Naive thymus-derived CD4-positive, alpha-beta T cell (primary cell): Measurements from ENCODE around the gene SAT2. TPM values are rescaled to one million over a fixed set of nuclear protein-coding genes. Genes with fewer than 3 reads are reported as not detected.

Experiments used
- ATAC-seq: fragments of 150-1000 bp; cut with Tn5 transposase; 2 replicates; pipeline ENCODE4 v1.10.0; 2021; ENCODE audit warnings: mild to moderate bottlenecking, moderate library complexity
- CTCF ChIA-PET: fragments of 350-600 bp; sonication (Branson Sonifier 250); formaldehyde crosslinking; loops from one replicate; lab custom pipeline; 2021; ENCODE audit warnings: antibody characterized with exemption; lab: Charles Lee
- POLR2A ChIA-PET: fragments of 350-600 bp; sonication (Branson Sonifier 250); formaldehyde crosslinking; loops from one replicate; lab custom pipeline; 2021; ENCODE audit warnings: antibody characterized with exemption, inconsistent platforms; lab: Charles Lee
- DNase-seq, 9 donors: peaks; one replicate each; pipeline versions ENCODE4 v3.0.0 to v3.0.0-alpha.2; 2020 to 2022; ENCODE audit warnings: mixed read lengths in 1 of 9
- H3K27ac ChIP-seq: one replicate; pipeline ENCODE4 v1.7.0; 2013; ENCODE audit warnings: mild to moderate bottlenecking, low read depth, low read length, moderate library complexity
- H3K27me3 ChIP-seq, 2 donors: one replicate each; pipeline ENCODE4 v1.7.0; 2013; ENCODE audit warnings: low read length in 2 of 2, mild to moderate bottlenecking in 2 of 2, moderate library complexity in 2 of 2; ENCODE audit not compliant: control insufficient read depth in 2 of 2, insufficient read depth in 2 of 2
- H3K36me3 ChIP-seq, 3 experiments: 1 replicate in 2 of 3; 2 replicates in 1 of 3; pipeline ENCODE4 v1.7.0; 2013; ENCODE audit warnings: low read length in 3 of 3, mild to moderate bottlenecking in 3 of 3, moderate library complexity in 1 of 3; ENCODE audit not compliant: insufficient read depth in 3 of 3, control insufficient read depth in 2 of 3
- H3K4me1 ChIP-seq, 2 donors: one replicate each; pipeline ENCODE4 v1.7.0; 2013; ENCODE audit warnings: low read length in 2 of 2, mild to moderate bottlenecking in 2 of 2, moderate library complexity in 1 of 2; ENCODE audit not compliant: control insufficient read depth in 2 of 2, insufficient read depth in 2 of 2
- H3K4me3 ChIP-seq: 2 replicates; pipeline ENCODE4 v1.7.0; 2013; ENCODE audit warnings: mild to moderate bottlenecking, low read length
- H3K9me3 ChIP-seq, 3 experiments: 1 replicate in 2 of 3; 2 replicates in 1 of 3; pipeline ENCODE4 v1.7.0; 2013; ENCODE audit warnings: low read length in 3 of 3; ENCODE audit not compliant: control insufficient read depth in 2 of 3
- H3K27ac Mint-ChIP-seq, 9 donors: one replicate each; pipeline ENCODE4 v1.8.0; 2020 to 2022; ENCODE audit warnings: mixed read lengths in 9 of 9, mild to moderate bottlenecking in 8 of 9, moderate library complexity in 5 of 9, inconsistent platforms in 2 of 9
- H3K27me3 Mint-ChIP-seq, 5 donors: one replicate each; pipeline ENCODE4 v1.8.0; 2021 to 2022; ENCODE audit warnings: mixed read lengths in 5 of 5, mild to moderate bottlenecking in 1 of 5
- H3K36me3 Mint-ChIP-seq, 5 donors: one replicate each; pipeline ENCODE4 v1.8.0; 2020 to 2022; ENCODE audit warnings: mixed read lengths in 5 of 5, mild to moderate bottlenecking in 3 of 5, inconsistent platforms in 1 of 5
- H3K4me1 Mint-ChIP-seq, 7 donors: one replicate each; pipeline ENCODE4 v1.8.0; 2020 to 2022; ENCODE audit warnings: mixed read lengths in 7 of 7, mild to moderate bottlenecking in 3 of 7, inconsistent platforms in 1 of 7
- H3K4me3 Mint-ChIP-seq, 10 donors: one replicate each; pipeline ENCODE4 v1.8.0; 2020 to 2022; ENCODE audit warnings: mild to moderate bottlenecking in 10 of 10, mixed read lengths in 10 of 10, moderate library complexity in 6 of 10, inconsistent platforms in 2 of 10
- H3K9me3 Mint-ChIP-seq, 11 donors: one replicate each; pipeline ENCODE4 v1.8.0; 2020 to 2022; ENCODE audit warnings: mixed read lengths in 11 of 11, mild to moderate bottlenecking in 4 of 11, inconsistent platforms in 1 of 11, moderate library complexity in 1 of 11
- intact Hi-C, 2 donors: fragments of 100-400 bp; cut with micrococcal nuclease; formaldehyde crosslinking; loops; one replicate each; pipeline ENCODE4 v1.15.1; 2023
- polyA plus RNA-seq, 2 donors: library from polyadenylated mRNA; unstranded; fragments of 300-500 nt; fragmentation: Illumina TruSeq; gene quantifications; one replicate each; pipeline ENCODE4 v1.2.3, GENCODE V29; 2021
- total RNA-seq, 6 experiments: library from RNA in 5 of 6; stranded (reverse) in 5 of 6; gene quantifications; 1 replicate in 5 of 6; 2 replicates in 1 of 6; pipeline ENCODE4 v1.2.3 and lab custom pipeline; 2021 to 2026

Gene SAT2
- total RNA-seq (10 to 100 TPM; 26.5 to 95.0 (median 77.2) TPM), polyA plus RNA-seq (10 to 100 TPM; 42.0 to 47.2 TPM), total RNA-seq (lab: John Stamatoyannopoulos, UW) (29.2 reads per million, percentile 59 among the genes with 10 or more reads in this experiment)

DNA sequence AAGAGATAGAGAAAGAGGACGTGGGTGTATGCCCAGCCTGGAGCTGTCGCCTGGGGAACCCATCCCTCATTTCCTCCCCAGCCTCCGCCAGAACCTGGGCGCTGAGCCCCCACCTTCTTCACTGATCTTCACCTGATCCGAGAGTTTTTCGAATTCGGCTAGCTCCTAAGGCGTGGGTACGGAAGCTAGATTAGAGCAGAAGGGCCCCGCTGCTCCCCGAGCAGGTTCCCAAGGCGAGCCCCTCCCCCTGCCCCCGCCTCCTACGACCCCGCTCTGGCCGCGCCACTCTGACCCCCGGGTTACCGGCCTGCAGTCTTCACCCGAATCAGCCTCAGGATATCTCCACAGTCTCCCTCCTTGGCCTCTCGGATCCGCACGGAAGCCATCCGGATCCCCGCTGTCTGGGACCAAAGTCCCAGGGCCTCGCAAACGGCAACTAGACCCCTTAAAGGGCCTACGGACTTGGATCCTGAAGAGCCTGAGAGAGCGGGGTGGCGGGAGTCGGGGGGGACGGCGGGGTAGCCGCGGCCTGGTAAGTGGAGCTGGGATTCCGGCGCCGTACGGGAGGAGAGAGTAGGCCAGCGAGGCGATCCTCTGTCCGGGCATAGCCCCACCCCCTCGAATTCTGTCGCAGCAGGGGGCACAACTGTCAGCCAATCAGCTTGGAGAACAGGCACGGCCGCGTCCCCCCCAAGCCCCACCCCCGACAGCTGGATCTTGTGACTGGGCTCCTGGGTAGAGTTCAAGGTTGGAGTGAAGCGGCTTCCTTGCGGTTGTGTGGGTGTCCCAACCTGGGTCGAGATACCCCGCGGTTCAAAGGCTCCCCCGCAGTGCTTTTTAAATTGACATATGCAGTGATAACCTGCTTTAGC, at the start of gene SAT2:
Gene SAT2 (minus strand): TSS at position 572 of the 872 bp plus-strand sequence. CDS start 186 bp downstream, at position 386.
- Mint-ChIP-seq H3K4me3 (peak within 1 kb of the TSS; percentile 90 to 96 (median 94)), H3K36me3 (peaks cover 0 to 3% (median 0%) of the 10 kb centered on the region in 5 donors), H3K27ac (peak within 1 kb of the TSS; percentile 75 to 95 (median 87)), H3K27me3 (no peaks in the 10 kb centered on the region), H3K4me1 (peaks cover 7 to 19% (median 17%) of the 10 kb centered on the region in 7 donors), H3K9me3 (no peaks in the 10 kb centered on the region)
- Histone ChIP-seq H3K27ac (peak within 1 kb of the TSS; percentile 93), H3K27me3 (no peaks in the 10 kb centered on the region), H3K9me3 (no peaks in the 10 kb centered on the region), H3K36me3 (peaks cover 0 to 3% (median 0%) of the 10 kb centered on the region in 3 experiments), H3K4me1 (peaks cover 5% of the 10 kb centered on the region in 2 donors), H3K4me3 (peak within 1 kb of the TSS; percentile 79)
- ATAC-seq (peak; percentile 97), DNase-seq (peak; percentile 47 to 87 (median 72))
- ChIA-PET POLR2A (interaction anchor here (0.7 to 3.0 kb wide), 20 partner anchors 7 to 255 kb away, joined by 3 to 76 read pairs (median 4); partner anchors contain the start of genes ATP1B2, FXR2, MPDU1 and POLR2A), CTCF (interaction anchor here (0.6 to 2.2 kb wide), 9 partner anchors 8 to 576 kb away, joined by 3 to 18 read pairs (median 3); partner anchors contain the start of genes FXR2, SOX15, TP53 and WRAP53)
- intact Hi-C loops: loop anchor here (1.0 kb wide), 3 partner anchors 12 to 61 kb away; partner anchors contain the start of genes ATP1B2 (in 2 of the 2) and WRAP53 (in 2 of the 2)

DNA sequence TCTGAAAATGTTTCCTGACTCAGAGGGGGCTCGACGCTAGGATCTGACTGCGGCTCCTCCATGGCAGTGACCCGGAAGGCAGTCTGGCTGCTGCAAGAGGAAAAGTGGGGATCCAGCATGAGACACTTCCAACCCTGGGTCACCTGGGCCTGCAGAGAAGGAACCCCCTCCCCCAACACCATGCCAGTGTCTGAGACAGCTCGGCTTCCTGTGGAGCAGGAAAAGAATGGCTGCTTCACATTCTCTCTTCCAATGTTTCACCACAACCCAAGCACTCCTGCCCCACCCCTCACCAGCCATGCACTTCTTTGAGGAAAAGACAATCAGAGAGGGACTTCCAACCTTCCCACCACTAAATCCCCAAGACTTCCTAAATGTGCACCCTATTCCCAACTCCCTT, 48.9 kb upstream of the SAT2 start:
- Histone ChIP-seq H3K4me3 (no peak overlapping the region), H3K27ac (no peak overlapping the region), H3K36me3 (peaks cover 12 to 42% (median 20%) of the 10 kb centered on the region in 3 experiments), H3K4me1 (no peaks in the 10 kb centered on the region), H3K27me3 (no peaks in the 10 kb centered on the region), H3K9me3 (peaks cover 0 to 9% (median 8%) of the 10 kb centered on the region in 3 experiments)
- Mint-ChIP-seq H3K27me3 (no peaks in the 10 kb centered on the region), H3K4me3 (no peak overlapping the region), H3K27ac (peak overlapping the region in 3 of 9 donors; percentile 32 to 62 (median 36)), H3K4me1 (peaks cover 7 to 15% (median 10%) of the 10 kb centered on the region in 7 donors), H3K9me3 (peaks cover 0 to 10% (median 3%) of the 10 kb centered on the region in 11 donors), H3K36me3 (peaks cover 10 to 43% (median 29%) of the 10 kb centered on the region in 5 donors)
- ChIA-PET CTCF (interaction anchor here (1.0 kb wide), 1 partner anchor 11 kb away, joined by 7 read pairs; the partner anchor contains the start of genes TP53 and WRAP53), POLR2A (interaction anchor here (12.0 kb wide), 1 partner anchor 10 kb away, joined by 86 read pairs; the partner anchor contains the start of genes TP53 and WRAP53)
- DNase-seq (no peak), ATAC-seq (no peak)
- intact Hi-C loops: no loop called here

DNA sequence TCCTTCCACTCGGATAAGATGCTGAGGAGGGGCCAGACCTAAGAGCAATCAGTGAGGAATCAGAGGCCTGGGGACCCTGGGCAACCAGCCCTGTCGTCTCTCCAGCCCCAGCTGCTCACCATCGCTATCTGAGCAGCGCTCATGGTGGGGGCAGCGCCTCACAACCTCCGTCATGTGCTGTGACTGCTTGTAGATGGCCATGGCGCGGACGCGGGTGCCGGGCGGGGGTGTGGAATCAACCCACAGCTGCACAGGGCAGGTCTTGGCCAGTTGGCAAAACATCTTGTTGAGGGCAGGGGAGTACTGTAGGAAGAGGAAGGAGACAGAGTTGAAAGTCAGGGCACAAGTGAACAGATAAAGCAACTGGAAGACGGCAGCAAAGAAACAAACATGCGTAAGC, 47.3 kb upstream of the SAT2 start:
- H3K4me1 Mint-ChIP-seq: peaks cover 7 to 15% (median 9%) of the 10 kb centered on the region in 7 donors
- POLR2A ChIA-PET: interaction anchor here (12.0 kb wide), 1 partner anchor 11 kb away, joined by 86 read pairs; the partner anchor contains the start of genes TP53 and WRAP53
- H3K27me3 Mint-ChIP-seq: no peaks in the 10 kb centered on the region
- Histone ChIP-seq H3K4me1 (no peaks in the 10 kb centered on the region), H3K9me3 (peaks cover 0 to 9% (median 8%) of the 10 kb centered on the region in 3 experiments), H3K36me3 (peaks cover 16 to 58% (median 27%) of the 10 kb centered on the region in 3 experiments), H3K4me3 (no peak overlapping the region), H3K27me3 (no peaks in the 10 kb centered on the region), H3K27ac (no peak overlapping the region)
- ATAC-seq: no peak
- no peak for DNase-seq
- CTCF ChIA-PET: interaction anchor here (0.6 kb wide), 1 partner anchor 315 kb away, joined by 4 read pairs; no protein-coding TSS in a partner anchor
- peaks cover 0 to 10% (median 3%) of the 10 kb centered on the region in 11 donors for H3K9me3 Mint-ChIP-seq
- H3K36me3 Mint-ChIP-seq: peaks cover 15 to 47% (median 34%) of the 10 kb centered on the region in 5 donors
- H3K27ac Mint-ChIP-seq: peak overlapping the region in 3 of 9 donors; percentile 30 to 82 (median 44)
- intact Hi-C loops: no loop called here
- H3K4me3 Mint-ChIP-seq: no peak overlapping the region

DNA sequence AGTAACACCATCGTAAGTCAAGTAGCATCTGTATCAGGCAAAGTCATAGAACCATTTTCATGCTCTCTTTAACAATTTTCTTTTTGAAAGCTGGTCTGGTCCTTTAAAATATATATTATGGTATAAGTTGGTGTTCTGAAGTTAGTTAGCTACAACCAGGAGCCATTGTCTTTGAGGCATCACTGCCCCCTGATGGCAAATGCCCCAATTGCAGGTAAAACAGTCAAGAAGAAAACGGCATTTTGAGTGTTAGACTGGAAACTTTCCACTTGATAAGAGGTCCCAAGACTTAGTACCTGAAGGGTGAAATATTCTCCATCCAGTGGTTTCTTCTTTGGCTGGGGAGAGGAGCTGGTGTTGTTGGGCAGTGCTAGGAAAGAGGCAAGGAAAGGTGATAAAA, 45.6 kb upstream of the SAT2 start:
- Mint-ChIP-seq H3K27ac (peak overlapping the region in 1 of 9 donors; percentile 19), H3K36me3 (peaks cover 15 to 50% (median 34%) of the 10 kb centered on the region in 5 donors), H3K4me1 (peaks cover 4 to 15% (median 8%) of the 10 kb centered on the region in 7 donors), H3K27me3 (no peaks in the 10 kb centered on the region), H3K4me3 (no peak overlapping the region), H3K9me3 (peaks cover 0 to 10% (median 3%) of the 10 kb centered on the region in 11 donors)
- Histone ChIP-seq H3K4me1 (no peaks in the 10 kb centered on the region), H3K4me3 (no peak overlapping the region), H3K36me3 (peaks cover 16 to 75% (median 27%) of the 10 kb centered on the region in 3 experiments), H3K9me3 (peaks cover 0 to 9% (median 8%) of the 10 kb centered on the region in 3 experiments), H3K27me3 (no peaks in the 10 kb centered on the region), H3K27ac (no peak overlapping the region)
- DNase-seq (peak in 5 of 9 donors; percentile 5 to 29 (median 16)), ATAC-seq (no peak)
- intact Hi-C loops: loop anchor here in 1 of 2 donors (2.0 kb wide), 1 partner anchor 40 kb away; no protein-coding TSS in a partner anchor
- ChIA-PET POLR2A (interaction anchor here (0.5 to 12.0 kb wide), 6 partner anchors 13 to 334 kb away, joined by 3 to 86 read pairs (median 5); partner anchors contain the start of genes FXR2, SAT2, TP53 and WRAP53), CTCF (interaction anchor here (1.9 kb wide), 1 partner anchor 40 kb away, joined by 7 read pairs; no protein-coding TSS in a partner anchor)

DNA sequence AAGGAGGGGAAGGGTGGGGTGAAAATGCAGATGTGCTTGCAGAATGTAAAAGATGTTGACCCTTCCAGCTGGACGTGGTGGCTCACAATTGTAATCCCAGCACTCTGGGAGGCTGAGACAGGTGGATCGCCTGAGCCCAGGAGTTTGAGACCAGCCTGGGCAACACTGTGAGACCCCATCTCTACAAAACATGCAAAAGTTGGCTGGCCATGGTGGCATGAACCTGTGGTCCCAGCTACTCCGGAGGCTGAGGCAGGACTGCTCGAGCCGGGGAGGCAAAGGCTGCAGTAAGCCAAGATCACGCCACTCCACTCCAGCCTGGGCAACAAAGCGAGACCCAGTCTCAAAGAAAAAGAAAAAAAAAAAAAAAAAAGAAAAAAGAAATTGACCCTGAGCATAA, 40.9 kb upstream of the SAT2 start:
- no peak for ATAC-seq
- H3K36me3 ChIP-seq: peaks cover 10 to 67% (median 14%) of the 10 kb centered on the region in 3 experiments
- H3K4me3 ChIP-seq: no peak overlapping the region
- intact Hi-C loops: no loop called here
- Mint-ChIP-seq H3K4me3 (no peak overlapping the region), H3K27ac (peak overlapping the region in 1 of 9 donors; percentile 12), H3K36me3 (peaks cover 8 to 30% (median 15%) of the 10 kb centered on the region in 5 donors), H3K27me3 (no peaks in the 10 kb centered on the region), H3K4me1 (no peaks in the 10 kb centered on the region), H3K9me3 (peaks cover 0 to 4% (median 0%) of the 10 kb centered on the region in 11 donors)
- DNase-seq: no peak
- no peaks in the 10 kb centered on the region for H3K4me1 ChIP-seq
- no peaks in the 10 kb centered on the region for H3K27me3 ChIP-seq
- H3K9me3 ChIP-seq: peaks cover 0 to 5% (median 4%) of the 10 kb centered on the region in 3 experiments
- ChIA-PET POLR2A (interaction anchor here (0.7 to 12.0 kb wide), 2 partner anchors 18 to 365 kb away, joined by 3 to 86 read pairs; partner anchors contain the start of genes TP53 and WRAP53), CTCF (interaction anchor here (0.7 kb wide), 1 partner anchor 352 kb away, joined by 3 read pairs; no protein-coding TSS in a partner anchor)
- no peak overlapping the region for H3K27ac ChIP-seq
